Renal cortical epithelial cell (primary cell): Measurements from ENCODE around the gene ANKLE2. TPM values are rescaled to one million over a fixed set of nuclear protein-coding genes. Genes with fewer than 3 reads are reported as not detected.
"Not testable (repeated sequence)": the region's sequence is repeated elsewhere in the genome, so short reads cannot be mapped to it uniquely, and the experiment has no call there.

Experiments
- DNase-seq: peaks from one replicate; pipeline ENCODE4 v3.0.0-alpha.2; 2011; ENCODE audit warnings: low read depth
- total RNA-seq: library from RNA; depleted of rRNA; stranded (reverse); fragments of >200 nt; gene quantifications from 2 replicates; pipeline ENCODE4 v1.2.3, GENCODE V29; 2014

Gene ANKLE2
- total RNA-seq, 1 donor from 2014 or later: 111 TPM

DNA sequence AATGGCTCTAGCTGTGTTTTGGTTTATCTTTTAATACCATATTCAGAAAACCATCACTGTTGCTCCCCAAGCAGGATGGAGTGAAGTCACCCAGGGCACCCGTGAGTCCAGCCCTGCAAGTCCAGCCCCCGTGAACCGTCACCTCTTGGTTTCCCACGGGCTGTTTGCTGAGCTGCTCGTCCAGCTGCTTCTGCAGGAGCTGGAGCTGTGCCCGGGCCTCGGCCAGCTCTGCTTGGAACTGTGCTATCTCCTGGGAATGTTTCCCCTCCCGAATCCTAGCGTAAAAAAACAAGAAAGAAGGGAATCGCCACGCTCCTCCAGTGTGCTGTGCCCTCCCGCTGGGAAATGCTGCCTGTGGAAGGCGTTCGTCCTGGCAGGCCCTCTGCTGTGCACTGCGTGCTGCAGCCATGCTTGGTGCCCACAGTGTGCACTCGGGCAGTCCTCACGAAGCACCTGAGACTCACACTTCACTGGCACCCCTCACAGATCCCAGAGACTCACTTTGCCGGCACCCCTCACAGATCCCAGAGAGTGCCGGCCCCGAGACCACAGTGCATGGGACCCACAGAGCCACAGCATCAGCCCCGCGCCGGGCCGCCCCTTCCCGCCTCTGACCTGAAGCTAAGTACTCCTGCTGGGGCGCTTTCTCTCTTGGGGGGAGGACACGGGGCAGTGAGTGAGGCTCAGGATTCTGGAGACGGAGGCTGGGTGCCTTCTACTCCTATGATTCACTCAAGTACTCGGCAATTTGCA is 15.4 kb upstream of the ANKLE2 start:
- DNase-seq: no peak

DNA sequence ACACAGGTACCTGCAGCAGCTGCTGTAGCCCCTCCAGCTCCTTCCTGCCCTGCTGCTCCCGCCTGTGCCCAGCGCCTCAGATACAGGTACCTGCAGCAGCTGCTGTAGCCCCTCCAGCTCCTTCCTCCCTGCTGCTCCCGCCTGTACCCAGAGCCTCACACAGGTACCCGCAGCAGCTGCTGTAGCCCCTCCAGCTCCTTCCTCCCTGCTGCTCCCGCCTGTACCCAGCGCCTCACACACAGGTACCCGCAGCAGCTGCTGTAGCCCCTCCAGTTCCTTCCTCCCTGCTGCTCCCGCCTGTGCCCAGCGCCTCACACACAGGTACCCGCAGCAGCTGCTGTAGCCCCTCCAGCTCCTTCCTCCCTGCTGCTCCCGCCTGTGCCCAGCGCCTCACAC is 14.6 kb upstream of the ANKLE2 start:
- not testable (repeated sequence) for DNase-seq

DNA sequence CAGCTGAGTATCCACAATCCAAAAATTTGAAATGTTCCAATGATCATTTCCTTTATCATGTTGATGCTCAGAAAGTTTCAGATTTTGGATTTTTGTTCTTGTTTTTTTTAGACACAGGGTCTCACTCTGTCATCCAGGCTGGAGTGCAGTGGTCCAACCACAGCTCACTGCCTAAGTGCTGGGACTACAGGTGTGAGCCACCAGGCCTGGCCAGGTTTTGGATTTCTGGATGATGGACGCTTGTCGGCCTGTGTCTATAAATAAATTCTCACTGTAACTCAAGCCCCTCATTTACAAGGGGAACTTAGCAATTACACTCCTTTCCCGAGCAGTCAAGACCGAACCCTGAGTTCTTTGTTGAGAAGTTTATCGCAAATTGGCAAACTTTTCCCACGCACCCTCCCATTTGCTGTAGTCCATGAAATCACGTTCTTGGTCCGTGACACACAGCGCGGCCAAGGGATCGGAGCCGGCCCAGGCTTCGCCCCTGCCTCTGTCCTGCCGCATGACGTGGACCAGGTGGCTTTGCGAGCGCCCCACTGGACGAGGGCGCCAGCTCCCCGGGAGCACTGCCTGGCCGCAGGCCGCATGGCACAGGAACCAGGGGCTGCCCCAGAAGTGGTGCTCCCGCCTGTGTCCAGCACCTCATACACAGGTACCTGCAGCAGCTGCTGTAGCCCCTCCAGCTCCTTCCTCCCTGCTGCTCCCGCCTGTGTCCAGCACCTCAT is 14.0 kb upstream of the ANKLE2 start:
- no peak for DNase-seq

DNA sequence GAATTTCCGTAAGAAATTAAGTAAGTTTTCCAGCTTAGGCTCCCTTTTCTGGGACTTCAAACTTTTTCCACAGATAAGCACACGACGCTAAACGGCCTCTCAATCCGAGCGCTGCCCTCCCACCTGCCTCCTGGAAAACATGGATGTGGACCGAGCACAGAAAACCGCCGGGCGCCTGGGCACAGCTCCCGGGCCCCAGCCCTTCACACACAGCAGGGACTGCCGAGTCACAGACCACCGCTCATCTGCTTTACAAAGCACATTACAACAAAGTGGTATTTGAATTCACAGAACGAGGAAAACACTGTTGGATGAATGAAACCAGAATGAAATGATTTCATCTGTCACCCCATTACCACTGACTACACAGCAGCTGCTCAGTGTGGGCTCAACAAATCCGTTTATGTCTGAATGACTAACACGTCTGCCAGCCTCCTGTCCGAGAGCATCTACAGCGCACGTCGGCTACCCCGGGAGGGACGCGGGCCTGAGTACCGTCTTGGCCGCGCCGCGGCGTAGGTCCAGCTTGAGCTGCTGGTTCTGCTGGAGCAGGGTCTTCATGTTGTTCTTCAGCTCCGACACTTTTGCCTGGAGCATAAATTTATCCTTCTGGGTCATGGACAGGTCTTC is 13.1 kb upstream of the ANKLE2 start:
- no peak for DNase-seq

DNA sequence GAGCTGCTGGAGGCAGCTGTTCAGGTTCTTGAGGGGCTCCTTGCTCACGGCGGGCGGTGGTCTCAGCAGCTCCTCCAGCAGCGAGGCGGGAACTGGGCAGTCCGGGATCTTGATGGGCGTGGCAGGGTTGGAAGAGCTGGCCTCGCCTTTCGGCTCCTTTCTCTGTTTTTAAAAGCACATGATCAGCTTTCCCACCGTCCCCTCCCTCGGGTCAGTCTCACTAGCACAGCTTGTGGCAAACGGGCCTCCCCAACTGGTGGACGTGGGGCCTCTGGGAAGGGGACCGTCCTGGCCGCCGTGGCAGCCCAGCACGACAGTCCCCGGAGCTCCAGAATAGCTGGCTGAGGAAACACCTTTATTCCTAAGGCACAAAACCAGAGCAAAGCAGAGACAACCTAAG is 12.5 kb upstream of the ANKLE2 start:
- no peak for DNase-seq

DNA sequence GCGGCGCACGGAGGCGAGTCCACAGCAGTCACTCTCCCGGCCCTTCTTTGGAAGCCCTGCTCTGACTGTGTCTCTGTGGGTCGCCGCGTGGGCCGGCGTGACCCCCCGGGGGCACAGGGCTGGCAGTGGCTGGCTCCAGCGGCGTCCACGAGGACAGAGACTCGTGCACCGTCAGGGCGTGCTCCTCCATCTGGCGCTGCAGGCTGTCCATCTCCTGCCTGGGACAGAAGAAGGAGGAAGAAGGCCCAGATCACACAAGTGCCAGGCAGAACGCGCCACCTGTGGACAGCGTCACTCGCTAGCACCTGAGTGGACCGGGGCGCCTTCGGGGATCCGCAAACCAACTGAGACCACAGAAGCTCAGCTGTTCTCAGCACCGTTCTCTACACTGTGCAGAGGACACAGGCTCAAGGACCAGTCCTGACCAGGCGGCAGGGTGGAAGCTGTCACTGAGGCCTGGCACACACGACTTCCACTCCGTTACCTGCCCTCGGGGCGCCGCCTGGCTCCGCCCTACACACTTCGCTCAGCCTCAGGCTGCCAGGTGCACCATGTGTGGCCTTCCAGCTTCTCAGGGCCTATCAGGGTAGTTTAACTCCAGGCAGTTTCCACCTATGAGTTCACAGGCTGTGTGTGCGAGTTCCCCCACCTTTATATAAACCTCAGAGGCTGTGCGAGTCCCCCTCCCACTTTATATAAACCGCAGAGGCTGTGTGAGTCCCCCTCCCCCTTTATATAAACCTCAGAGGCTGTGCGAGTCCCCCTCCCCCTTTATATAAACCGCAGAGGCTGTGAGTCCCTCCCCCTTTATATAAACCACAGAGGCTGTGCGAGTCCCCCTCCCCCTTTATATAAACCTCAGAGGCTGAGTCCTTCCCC is 11.7 kb upstream of the ANKLE2 start:
- no peak for DNase-seq

DNA sequence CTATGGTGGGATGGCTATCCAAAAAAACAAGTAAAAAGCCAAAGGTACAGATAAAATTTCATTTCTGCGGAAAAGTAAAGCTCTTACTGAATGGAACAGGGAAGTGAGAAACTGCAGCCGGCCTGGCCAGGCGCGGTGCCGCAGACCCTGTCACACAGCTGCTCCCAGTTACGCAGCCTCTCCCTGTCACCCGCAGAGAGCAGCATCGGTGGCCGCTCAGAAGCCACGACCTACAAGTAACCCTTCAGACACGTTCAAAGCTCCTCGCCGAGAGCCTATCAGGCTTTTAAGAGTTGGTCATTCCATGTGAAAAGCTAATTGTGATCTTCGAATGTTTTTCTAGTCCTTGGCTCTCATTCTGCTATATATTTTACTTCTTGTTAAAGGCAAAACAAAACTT is 11.0 kb upstream of the ANKLE2 start:
- DNase-seq: no peak

DNA sequence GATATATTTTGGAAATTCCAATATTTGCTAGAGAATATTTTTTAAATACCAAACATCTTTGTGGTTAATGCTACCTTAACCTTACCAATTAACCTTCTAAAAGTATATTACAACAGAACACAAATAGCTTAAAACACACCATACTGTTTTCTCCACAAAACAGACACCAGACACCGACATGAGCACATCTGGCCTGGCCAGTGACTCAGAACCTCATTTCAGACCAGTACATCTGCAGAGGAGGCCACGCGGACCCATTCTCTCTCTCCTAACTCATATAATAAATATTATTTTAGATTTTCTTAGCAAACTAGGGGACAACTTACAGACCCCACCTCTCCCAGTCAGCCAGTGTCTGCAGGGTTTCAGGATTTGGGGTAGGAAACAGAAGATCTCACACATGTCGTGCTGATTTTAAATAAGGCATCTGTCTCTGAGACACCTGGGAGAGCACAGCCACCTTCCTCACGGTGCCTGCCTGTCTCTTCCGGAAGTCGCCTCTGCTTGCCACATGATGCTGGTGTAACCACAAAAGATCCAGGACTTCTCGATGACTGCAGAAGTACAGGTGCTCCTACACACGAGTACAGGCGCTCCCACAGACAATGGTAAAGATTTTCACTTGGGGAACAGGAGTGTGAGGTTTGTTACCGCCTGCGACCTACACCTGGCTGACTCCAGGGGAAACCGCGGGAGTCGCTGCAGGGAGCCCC is 9.7 kb upstream of the ANKLE2 start:
- DNase-seq: no peak

DNA sequence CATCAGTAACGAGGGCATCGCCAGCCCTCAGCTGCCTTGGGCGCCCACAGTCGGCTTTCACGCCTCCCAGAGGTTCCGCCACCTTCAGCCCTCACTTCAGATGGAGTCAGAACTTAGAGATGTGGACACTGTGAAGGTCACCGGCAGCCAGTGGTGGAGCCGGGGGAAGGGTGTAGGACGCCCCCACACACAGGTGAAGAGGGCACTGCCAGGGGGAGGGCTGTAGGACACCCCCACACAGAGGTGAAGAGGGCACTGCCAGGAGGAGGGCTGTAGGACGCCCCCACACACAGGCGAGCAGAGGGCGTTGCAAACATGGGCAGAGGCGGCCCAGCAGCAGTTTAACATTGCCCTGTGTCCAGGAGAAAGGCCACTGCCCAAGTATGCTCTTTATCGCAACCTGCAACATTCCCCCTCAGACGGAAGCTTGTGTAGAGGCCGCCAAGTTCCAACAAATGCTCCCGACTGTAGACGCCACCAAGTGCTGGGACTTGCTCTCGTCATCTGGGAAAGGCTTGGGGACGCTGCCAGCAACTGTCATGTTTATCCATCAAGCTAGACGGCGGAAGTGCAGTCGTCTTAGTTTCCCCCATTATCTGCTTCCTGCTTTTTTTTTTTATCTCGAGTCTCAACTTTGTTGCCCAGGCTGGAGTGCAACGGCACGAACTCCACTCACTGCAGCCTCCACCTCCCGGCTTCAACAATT is 4.9 kb upstream of the ANKLE2 start:
- DNase-seq: no peak

DNA sequence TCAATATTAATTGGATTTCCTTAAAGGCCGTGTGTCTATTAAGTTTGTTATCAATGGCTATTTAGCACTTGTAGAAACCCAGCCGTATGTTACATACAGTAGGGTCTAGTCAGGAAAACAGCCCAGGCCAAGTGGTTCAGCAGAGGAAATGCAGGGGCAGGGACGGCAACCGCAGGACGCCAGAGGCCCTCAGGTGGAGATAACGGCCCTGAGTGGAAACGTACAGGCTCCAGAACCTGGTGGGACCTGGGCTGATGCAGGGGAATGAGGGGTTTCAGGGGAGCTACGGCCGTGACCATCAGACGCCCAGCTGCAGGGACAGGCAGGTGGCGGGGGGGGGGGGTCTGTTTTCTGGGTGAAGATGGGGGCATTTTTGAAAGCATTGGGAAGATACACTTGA is 3.7 kb upstream of the ANKLE2 start:
- no peak for DNase-seq

DNA sequence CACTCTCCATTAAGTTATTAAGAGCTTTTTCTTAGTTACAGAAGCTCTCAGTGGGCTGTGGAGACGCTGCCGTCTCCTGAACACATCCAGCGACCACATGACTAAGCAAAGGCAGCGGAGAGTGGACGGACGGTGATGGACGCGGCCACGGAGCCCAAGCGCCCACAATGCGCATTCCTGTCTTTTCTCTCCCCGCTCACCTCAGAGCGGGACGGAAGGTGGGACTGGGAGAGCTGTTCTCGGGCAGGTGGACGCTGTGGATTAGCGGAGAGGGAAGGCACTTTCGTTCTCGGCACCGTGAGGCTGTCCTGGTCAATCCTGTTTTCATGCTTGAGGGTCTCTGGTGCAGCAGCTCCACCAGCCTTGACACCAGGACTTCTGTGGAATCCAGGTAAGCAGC is 2.6 kb upstream of the ANKLE2 start:
- DNase-seq: no peak

DNA sequence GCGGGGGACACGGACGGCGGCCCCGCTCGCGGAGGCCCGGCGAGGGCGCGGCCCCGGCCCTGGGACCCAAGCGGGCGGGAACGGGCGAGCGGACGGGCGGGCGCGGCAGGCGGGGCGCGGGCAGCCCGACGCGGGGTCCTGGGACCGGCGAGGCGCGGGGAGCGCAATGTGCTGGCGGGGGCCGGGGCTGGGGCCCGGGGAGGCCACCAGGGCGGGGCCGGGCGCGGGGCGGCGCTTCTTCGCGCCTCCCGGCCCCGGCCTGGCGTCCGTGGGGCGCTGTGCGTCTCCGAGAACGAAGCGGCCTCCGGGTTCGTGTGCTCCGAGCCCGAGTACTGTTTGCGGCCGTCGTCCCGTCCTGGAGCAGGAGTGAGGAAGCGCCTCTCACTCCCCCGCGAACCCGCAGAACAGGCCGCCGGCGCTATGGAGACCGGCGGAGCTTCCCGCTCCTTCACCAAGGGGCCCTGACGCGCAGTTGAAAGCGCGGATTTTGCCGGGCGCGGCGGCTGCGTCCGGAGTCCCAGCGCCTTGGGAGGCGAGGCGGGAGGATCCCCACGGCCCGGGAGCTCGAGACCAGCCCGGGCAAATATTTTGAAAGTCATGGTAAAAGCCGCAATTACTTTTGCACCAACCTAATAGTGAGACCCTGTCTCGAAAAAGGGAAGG is 420 bp upstream of the ANKLE2 start:
- peak; percentile 69 for DNase-seq

DNA sequence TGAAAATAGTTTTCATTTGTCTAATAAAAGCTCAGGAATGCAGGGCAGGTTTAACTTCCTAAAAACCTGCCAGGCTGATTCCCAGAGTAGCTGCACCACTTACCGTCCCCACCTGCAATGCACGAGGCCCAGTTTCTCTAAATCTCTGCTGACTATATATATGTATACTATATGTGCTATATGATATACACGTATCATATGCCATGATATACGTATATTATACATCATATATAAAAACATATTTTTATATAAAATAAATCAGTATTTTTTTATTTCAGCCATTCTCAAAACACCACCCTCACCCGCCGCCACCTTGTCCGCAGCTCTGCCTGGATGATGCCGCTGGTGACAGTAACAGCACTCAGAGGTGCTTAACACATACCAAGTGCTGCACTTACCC is 2.3 kb downstream of the ANKLE2 start:
- DNase-seq: no peak

DNA sequence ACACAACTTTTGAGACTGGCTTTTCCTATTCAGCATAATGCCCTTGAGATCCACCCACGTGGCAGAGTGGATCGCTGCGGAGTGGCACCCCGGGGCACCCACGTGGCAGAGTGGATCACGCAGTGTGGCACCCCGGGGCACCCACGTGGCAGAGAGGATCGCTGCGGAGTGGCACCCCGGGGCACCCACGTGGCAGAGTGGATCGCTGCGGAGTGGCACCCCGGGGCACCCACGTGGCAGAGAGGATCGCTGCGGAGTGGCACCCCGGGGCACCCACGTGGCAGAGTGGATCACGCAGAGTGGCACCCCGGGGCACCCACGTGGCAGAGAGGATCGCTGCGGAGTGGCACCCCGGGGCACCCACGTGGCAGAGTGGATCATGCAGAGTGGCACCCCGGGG is 2.8 kb downstream of the ANKLE2 start:
- not testable (repeated sequence) for DNase-seq

DNA sequence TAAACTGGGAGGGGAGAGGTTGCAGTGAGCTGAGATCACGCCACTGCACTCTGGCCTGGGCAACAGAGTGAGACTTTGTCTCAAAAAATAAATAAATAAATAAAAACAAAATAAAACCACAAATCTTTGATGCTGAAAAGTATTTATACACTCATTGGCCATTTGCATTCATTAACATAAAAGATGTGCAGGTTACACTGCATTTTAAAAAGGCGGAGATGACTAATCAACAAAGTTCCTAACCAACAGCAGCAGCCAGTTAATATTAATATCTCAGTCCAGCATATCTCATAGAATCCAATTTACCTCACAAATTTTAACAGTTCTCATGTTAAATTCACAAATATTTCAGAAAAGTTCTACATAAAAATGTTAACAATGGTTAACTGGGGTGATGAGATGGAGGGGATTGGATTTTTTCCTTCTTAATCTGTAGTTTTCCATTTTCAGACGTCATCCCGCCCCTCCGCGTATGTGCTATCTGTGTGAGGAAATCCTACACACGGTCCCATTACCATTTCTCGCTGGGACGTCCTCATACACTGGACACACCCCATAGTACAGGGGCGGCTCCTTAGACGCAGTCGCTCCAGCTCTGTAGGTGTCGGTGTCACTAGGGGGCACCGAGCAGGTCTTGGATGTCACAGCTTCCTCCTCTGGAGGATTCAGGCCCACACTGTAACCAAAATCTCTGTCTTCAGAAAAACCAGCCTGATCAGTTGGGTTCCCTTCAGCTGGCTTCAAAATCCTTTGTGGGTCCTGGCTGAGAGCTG is 7.3 kb downstream of the ANKLE2 start:
- no peak for DNase-seq

DNA sequence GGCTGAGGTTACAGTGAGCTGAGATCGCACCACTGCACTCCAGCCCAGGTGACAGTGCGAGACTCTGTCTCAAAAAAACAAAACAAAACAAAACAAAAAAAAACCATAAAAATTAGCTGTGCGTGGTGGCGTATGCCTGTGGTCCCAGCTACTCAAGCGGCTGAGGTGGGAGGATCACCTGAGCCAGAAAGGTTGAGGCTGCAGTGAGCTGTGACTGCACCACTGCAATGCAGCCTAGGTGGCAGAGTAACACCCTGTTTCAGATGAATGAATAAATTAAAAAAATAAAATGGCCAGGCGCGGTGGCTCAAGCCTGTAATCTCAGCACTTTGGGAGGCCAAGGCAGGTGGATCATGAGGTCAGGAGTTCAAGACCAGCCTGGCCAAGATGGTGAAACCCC is 8.0 kb downstream of the ANKLE2 start:
- not testable (repeated sequence) for DNase-seq

DNA sequence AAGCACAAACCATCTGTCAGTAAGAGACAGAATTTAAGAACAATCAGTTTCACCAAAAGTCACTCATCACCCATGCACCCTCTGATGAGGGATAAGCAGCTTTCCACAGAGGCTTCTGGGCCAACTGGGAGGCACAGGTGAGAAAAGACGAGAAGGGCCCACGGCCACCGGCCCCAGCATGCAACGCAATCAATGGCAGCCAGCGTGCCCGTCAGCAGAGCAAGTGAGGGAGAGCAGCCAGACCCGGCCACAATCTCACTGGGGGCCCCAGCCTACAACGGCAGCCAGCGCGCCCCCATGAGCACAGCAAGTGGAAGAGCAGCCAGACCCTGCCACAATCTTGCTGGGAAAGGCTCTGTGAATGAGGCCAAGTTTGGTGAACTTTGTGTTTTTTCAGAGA is 13.3 kb downstream of the ANKLE2 start:
- DNase-seq: no peak

DNA sequence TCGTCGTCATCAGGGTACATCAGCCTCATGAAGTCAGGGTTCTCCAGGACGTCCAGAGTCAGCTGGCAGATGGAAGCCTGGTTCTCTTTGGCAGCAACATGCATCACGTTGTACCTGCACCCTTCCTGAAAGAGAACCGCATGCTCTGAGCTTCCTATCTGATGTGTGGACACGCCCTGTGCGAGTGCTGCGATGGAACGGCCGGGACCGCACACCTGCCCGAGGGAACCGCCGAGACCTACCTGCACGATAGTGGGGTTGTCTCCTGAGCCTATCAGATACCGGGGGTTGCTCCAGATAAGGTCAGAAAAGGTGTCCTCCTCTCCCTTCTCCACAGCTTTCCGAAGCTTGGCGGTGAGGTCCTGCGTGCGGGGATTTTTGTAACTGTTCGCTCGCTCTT is 13.7 kb downstream of the ANKLE2 start:
- DNase-seq: no peak

DNA sequence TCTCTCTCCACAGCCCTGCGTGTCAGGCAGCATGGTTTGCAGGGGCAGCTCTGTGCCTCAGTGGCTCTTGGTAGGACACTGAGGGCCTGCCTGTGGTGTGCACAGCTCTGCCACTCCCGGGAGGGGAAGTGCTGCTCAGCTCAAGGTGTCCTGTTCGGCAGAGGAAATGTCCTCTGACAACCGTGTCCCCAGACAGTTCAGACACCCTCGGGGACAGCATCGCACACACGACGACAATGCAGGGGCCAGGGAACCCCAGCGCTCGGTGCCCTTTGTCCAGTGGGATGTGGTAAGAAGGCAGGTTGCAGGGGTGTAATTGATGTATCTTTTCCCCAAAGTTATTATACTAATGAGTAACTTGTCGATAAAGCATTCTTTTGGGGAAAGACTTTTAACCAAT is 14.2 kb downstream of the ANKLE2 start:
- DNase-seq: no peak
